ENCODE data around the gene RIC1.

GRCh38 chr9:5611321-5612184 is 17.4 kb upstream of the RIC1 start:
- TF ChIP-seq, protein P1, sequence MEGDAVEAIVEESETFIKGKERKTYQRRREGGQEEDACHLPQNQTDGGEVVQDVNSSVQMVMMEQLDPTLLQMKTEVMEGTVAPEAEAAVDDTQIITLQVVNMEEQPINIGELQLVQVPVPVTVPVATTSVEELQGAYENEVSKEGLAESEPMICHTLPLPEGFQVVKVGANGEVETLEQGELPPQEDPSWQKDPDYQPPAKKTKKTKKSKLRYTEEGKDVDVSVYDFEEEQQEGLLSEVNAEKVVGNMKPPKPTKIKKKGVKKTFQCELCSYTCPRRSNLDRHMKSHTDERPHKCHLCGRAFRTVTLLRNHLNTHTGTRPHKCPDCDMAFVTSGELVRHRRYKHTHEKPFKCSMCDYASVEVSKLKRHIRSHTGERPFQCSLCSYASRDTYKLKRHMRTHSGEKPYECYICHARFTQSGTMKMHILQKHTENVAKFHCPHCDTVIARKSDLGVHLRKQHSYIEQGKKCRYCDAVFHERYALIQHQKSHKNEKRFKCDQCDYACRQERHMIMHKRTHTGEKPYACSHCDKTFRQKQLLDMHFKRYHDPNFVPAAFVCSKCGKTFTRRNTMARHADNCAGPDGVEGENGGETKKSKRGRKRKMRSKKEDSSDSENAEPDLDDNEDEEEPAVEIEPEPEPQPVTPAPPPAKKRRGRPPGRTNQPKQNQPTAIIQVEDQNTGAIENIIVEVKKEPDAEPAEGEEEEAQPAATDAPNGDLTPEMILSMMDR (conservative IDR thresholded peaks at IDR 0.05; ENCODE audit: low read depth, low read length): no peak
- TF ChIP-seq BHLHE40 (IDR thresholded peaks at IDR 0.05; ENCODE audit: low read depth, low read length): no peak
- no peak for TF ChIP-seq SMC3 (IDR thresholded peaks at IDR 0.05; ENCODE audit: low read depth, low read length)
- TF ChIP-seq POLR2A (IDR thresholded peaks at IDR 0.05; ENCODE audit: low read depth, low read length): no peak
- no peak for TF ChIP-seq MXI1 (IDR thresholded peaks at IDR 0.05; ENCODE audit: borderline replicate concordance, low read depth, low read length)
- TF ChIP-seq CEBPB (IDR thresholded peaks at IDR 0.05; ENCODE audit: low read depth, low read length): no peak
